ENCODE data around the gene RAI1. TPM values are rescaled to one million over a fixed set of nuclear protein-coding genes. Genes with fewer than 3 reads are reported as not detected.

RAI1 gene
- total RNA-seq, 1 donor from 2014 or later = 31.1 TPM

- no peak for ATAC-seq
- TF ChIP-seq, protein P1, sequence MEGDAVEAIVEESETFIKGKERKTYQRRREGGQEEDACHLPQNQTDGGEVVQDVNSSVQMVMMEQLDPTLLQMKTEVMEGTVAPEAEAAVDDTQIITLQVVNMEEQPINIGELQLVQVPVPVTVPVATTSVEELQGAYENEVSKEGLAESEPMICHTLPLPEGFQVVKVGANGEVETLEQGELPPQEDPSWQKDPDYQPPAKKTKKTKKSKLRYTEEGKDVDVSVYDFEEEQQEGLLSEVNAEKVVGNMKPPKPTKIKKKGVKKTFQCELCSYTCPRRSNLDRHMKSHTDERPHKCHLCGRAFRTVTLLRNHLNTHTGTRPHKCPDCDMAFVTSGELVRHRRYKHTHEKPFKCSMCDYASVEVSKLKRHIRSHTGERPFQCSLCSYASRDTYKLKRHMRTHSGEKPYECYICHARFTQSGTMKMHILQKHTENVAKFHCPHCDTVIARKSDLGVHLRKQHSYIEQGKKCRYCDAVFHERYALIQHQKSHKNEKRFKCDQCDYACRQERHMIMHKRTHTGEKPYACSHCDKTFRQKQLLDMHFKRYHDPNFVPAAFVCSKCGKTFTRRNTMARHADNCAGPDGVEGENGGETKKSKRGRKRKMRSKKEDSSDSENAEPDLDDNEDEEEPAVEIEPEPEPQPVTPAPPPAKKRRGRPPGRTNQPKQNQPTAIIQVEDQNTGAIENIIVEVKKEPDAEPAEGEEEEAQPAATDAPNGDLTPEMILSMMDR (IDR thresholded peaks at IDR 0.05) = no peak
Observed at GRCh38 chr17:17667231-17667630, 14.0 kb upstream of the RAI1 start.

DNA sequence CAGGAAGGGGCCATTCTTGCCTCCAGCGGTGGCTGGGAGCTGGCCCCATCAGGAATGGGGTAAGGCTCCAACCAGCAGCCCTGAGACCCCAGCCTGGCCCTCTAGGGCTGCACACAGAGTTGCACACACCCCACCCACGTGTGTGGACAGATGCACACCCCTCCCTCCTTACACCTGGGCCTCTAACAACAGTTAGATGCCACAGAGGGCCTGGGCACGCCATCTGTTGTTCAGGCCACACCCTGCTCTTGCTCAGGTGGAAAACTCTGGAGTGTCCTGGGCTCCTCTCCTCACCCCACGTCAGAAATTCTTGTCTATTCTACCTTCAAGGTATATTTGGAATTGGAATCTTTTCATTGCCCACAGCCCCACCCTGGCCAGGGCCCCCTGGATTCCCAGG, 13.3 kb upstream of the RAI1 start:
- H3K4me1 ChIP-seq = peaks cover 22% of the 10 kb centered on the region
- no peaks in the 10 kb centered on the region for H3K27me3 ChIP-seq (ENCODE audit: low read depth)
- DNase-seq = no peak
- no peaks in the 10 kb centered on the region for H3K9me3 ChIP-seq
- intact Hi-C loops (cut with DNase I) = no loop called here
- H3K36me3 ChIP-seq = no peaks in the 10 kb centered on the region
- H3K27ac ChIP-seq = no peak overlapping the region
- TF ChIP-seq, protein P1 (IDR thresholded peaks at IDR 0.05) = no peak
- H3K4me3 ChIP-seq = no peak overlapping the region
- ATAC-seq = no peak

More at GRCh38 chr17:17667231-17667630, 14.0 kb upstream of the RAI1 start:
- Histone ChIP-seq H3K4me3 (no peak overlapping the region), H3K27ac (no peak overlapping the region), H3K4me1 (peaks cover 18% of the 10 kb centered on the region), H3K36me3 (no peaks in the 10 kb centered on the region), H3K9me3 (no peaks in the 10 kb centered on the region), H3K27me3 (ENCODE audit: low read depth) (no peaks in the 10 kb centered on the region)
- intact Hi-C loops (cut with DNase I) = no loop called here
- DNase-seq = no peak

DNA sequence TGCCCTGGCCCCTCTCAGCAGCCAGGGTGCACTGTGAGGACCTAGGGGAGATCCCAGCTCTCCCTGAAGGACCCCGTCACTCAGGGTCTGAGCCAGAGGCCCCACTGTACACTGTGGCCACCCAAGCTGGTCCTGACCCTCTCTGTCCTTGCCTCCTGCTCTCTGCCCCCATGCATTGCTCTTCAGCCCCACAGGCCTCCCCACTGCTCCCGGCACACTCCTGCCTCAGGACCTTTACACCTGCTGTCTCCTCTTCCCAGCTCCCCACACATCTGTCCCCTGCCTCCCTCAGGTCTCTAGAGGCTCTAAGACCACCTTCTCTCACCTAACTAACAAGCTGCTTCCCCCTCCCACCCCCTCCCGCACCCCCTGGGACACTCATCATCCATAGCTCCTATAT, 12.9 kb upstream of the RAI1 start:
- H3K27ac ChIP-seq = no peak overlapping the region
- TF ChIP-seq, protein P1 (IDR thresholded peaks at IDR 0.05) = no peak
- H3K27me3 ChIP-seq (ENCODE audit: low read depth) = no peaks in the 10 kb centered on the region
- DNase-seq (no peak), ATAC-seq (no peak)
- intact Hi-C loops (cut with DNase I) = no loop called here
- H3K4me3 ChIP-seq = no peak overlapping the region
- no peaks in the 10 kb centered on the region for H3K36me3 ChIP-seq
- H3K4me1 ChIP-seq = peaks cover 19% of the 10 kb centered on the region
- no peaks in the 10 kb centered on the region for H3K9me3 ChIP-seq

- H3K36me3 ChIP-seq = no peaks in the 10 kb centered on the region
- no peak for ATAC-seq
- H3K27me3 ChIP-seq (ENCODE audit: low read depth) = no peaks in the 10 kb centered on the region
- no peaks in the 10 kb centered on the region for H3K9me3 ChIP-seq
- no peak overlapping the region for H3K4me3 ChIP-seq
- TF ChIP-seq, protein P1 (IDR thresholded peaks at IDR 0.05) = no peak
- DNase-seq = no peak
- H3K27ac ChIP-seq = no peak overlapping the region
- H3K4me1 ChIP-seq = peaks cover 17% of the 10 kb centered on the region
- intact Hi-C loops (cut with DNase I) = no loop called here
Observed at GRCh38 chr17:17668775-17669579, 12.3 kb upstream of the RAI1 start.

DNA sequence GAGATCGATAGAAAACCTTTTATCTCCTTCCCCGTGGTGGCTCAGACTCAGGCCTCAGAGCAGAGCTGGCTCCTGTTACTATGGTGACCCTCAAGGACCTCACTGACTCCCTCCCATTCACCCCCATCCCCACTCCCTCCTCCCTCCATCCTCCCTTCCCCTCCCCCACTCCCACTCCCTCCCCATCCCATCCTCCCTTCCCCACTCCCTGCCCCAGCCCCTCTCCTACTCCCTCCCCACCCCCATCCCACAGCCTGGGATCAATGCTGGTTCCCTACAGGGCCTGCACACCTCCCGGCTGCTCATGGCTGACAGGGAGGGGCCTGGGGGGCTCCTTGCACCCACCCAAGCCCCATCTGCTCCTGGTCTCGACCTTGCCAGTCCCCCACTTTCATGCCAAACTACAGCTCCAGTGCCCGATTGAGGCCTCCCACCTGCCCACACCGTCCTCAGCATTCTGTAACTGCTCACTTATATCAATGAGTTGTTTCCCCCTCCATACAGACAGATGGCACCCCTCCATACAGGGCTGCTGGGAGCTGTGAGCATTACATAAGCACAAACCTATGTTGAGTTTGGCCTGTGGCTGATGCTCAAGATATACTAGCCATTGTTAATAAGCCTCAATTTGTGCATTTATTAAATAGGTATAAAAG, 11.6 kb upstream of the RAI1 start:
- peaks cover 17% of the 10 kb centered on the region for H3K4me1 ChIP-seq
- intact Hi-C loops (cut with DNase I) = no loop called here
- no peaks in the 10 kb centered on the region for H3K36me3 ChIP-seq
- no peaks in the 10 kb centered on the region for H3K9me3 ChIP-seq
- H3K27me3 ChIP-seq (ENCODE audit: low read depth) = no peaks in the 10 kb centered on the region
- DNase-seq (no peak), ATAC-seq (no peak)
- H3K27ac ChIP-seq = no peak overlapping the region
- TF ChIP-seq, protein P1 (IDR thresholded peaks at IDR 0.05) = no peak
- H3K4me3 ChIP-seq = no peak overlapping the region
